ENCODE results near the gene TRIM46. TPM values are rescaled to one million over a fixed set of nuclear protein-coding genes. Genes with fewer than 3 reads are reported as not detected.
"Not testable (repeated sequence)": the region's sequence is repeated elsewhere in the genome, so short reads cannot be mapped to it uniquely, and the experiment has no call there.

The TRIM46 gene
- total and polyA plus RNA-seq, 2 donors from 2014 or later, result 0.28 to 2.1 TPM

DNA sequence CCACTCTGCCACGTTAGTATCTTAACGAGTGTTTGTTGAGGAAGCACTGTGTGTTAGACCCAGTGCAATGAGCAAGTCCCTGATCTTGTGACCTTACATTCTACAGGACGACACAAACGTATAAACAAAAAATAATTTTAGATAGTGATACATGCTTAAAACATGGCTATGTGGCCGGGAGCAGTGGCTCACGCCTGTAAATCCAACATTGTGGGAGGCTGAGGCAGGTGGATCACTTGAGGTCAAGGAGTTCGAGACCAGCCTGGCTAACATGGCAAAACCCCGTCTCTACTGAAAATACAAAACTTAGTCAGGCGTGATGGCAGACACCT is 54.4 kb downstream of the TRIM46 start:
- peaks cover 0 to 12% (median 3%) of the 10 kb centered on the region in 3 donors for H3K4me1 ChIP-seq (ENCODE audit: control insufficient read depth in 2 of 3, insufficient read depth in 2 of 3, low read depth in 1 of 3, low read length in 3 of 3)
- intact Hi-C loops (cut with DNase I), result loop anchor here (10.0 kb wide), 1 partner anchor 53 kb away; the partner anchor contains the start of genes KRTCAP2 and TRIM46

DNA sequence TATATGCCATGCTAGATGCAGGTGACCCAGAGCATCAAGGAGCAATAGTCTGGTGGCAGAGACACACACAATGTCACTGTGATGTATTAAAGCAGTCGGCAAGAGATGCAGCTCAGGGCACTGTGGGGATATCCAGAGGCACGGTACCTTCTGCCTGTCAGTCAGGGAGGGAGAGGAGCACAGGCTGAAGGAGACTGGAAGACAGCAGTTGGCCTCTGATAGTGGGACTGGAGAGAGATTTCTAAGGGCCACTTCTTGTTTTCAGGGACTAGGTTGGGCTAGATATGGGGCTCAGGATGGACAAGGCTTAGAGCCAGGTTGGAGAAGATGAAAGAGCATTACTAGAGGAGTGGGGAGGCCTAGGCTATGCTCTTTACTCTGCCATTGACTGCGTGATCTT is 57.7 kb downstream of the TRIM46 start:
- H3K9me3 ChIP-seq (ENCODE audit: control insufficient read depth in 2 of 3, insufficient read depth in 1 of 3, low read length in 3 of 3); H3K27me3 ChIP-seq (ENCODE audit: control insufficient read depth, insufficient read depth, low read length); H3K9ac ChIP-seq (ENCODE audit: low read length in 3 of 3); H3K4me1 ChIP-seq (ENCODE audit: control insufficient read depth in 2 of 3, insufficient read depth in 2 of 3, low read depth in 1 of 3, low read length in 3 of 3); H3K27ac ChIP-seq (ENCODE audit: low read depth in 2 of 2, low read length in 2 of 2); H3K36me3 ChIP-seq (ENCODE audit: control insufficient read depth in 2 of 3, insufficient read depth in 3 of 3, low read length in 3 of 3); H3K4me3 ChIP-seq (ENCODE audit: low read length in 3 of 3); intact Hi-C loops (cut with DNase I); FAIRE-seq; DNase-seq: not testable (repeated sequence)

More for the DNA sequence above, 54.4 kb downstream of the TRIM46 start:
- no peaks in the 10 kb centered on the region for H3K9me3 ChIP-seq (ENCODE audit: control insufficient read depth in 2 of 3, insufficient read depth in 1 of 3, low read length in 3 of 3)
- TF ChIP-seq, protein P1, sequence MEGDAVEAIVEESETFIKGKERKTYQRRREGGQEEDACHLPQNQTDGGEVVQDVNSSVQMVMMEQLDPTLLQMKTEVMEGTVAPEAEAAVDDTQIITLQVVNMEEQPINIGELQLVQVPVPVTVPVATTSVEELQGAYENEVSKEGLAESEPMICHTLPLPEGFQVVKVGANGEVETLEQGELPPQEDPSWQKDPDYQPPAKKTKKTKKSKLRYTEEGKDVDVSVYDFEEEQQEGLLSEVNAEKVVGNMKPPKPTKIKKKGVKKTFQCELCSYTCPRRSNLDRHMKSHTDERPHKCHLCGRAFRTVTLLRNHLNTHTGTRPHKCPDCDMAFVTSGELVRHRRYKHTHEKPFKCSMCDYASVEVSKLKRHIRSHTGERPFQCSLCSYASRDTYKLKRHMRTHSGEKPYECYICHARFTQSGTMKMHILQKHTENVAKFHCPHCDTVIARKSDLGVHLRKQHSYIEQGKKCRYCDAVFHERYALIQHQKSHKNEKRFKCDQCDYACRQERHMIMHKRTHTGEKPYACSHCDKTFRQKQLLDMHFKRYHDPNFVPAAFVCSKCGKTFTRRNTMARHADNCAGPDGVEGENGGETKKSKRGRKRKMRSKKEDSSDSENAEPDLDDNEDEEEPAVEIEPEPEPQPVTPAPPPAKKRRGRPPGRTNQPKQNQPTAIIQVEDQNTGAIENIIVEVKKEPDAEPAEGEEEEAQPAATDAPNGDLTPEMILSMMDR (IDR thresholded peaks at IDR 0.05; ENCODE audit: borderline replicate concordance, extremely low read depth, insufficient read depth), result no peak
- H3K9ac ChIP-seq (ENCODE audit: low read length in 3 of 3), result peak overlapping the region in 2 of 3 donors; percentile 6 to 76
- FAIRE-seq (no peak), DNase-seq (no peak)
- peak overlapping the region in 2 of 3 donors; percentile 74 to 88 for H3K4me3 ChIP-seq (ENCODE audit: low read length in 3 of 3)
- peak overlapping the region; percentile 26 to 84 for H3K27ac ChIP-seq (ENCODE audit: low read depth in 2 of 2, low read length in 2 of 2)
- H3K36me3 ChIP-seq (ENCODE audit: control insufficient read depth in 2 of 3, insufficient read depth in 3 of 3, low read length in 3 of 3), result no peaks in the 10 kb centered on the region
- no peaks in the 10 kb centered on the region for H3K27me3 ChIP-seq (ENCODE audit: control insufficient read depth, insufficient read depth, low read length)

DNA sequence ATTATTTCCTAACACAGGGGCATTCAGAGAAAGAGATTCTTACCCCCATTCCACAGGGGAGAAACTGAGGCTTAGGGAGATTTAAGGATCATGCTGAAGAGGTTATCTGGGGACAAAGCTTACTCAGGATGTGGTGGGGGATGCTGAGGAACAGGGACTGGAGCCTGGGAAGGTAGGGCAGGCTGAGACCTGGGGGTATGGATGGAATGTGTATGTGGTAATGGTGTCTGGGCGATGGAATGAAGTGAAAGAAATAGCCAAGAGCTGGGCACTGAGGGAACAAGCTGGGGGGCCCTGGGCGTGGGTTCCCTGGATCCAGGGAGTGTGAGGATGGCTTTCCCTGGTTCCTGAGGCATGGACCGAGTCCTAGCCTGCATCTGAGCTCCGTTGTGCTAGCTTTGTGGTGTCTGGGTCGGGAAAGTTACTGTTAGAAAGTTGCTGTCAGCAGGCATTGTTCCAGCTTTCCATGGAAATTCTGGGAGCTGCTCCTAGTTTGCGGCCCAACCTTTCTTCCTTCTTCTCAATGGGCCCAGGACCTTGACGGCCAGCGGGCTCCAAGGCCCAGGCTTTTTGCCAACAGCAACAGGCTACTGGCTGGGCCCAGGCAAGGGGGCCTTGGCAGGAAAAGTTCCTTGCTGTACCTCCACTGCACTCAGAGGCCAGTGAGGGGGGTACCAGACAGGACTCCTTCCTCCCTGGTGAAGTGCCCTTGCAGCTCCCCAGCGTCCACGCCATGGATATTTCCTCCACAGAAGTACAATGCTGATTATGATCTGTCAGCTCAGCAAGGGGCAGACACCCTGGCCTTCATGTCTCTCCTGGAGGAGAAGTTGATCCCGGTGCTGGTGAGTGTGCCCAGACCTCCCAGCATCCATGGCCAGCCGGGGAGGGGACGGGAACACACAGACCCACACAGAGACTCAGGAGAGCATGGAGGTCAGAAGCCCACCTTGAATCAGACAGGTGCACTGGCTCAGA is 58.6 kb downstream of the TRIM46 start:
- H3K9ac ChIP-seq (ENCODE audit: low read length in 3 of 3); H3K4me3 ChIP-seq (ENCODE audit: low read length in 3 of 3); H3K27me3 ChIP-seq (ENCODE audit: control insufficient read depth, insufficient read depth, low read length); FAIRE-seq; H3K9me3 ChIP-seq (ENCODE audit: control insufficient read depth in 2 of 3, insufficient read depth in 1 of 3, low read length in 3 of 3); intact Hi-C loops (cut with DNase I); H3K4me1 ChIP-seq (ENCODE audit: control insufficient read depth in 2 of 3, insufficient read depth in 2 of 3, low read depth in 1 of 3, low read length in 3 of 3): not testable (repeated sequence)
- DNase-seq, result peak in 2 of 5 donors; percentile 30 to 76
- Histone ChIP-seq H3K36me3 (ENCODE audit: control insufficient read depth in 2 of 3, insufficient read depth in 3 of 3, low read length in 3 of 3) (peaks cover 0 to 11% (median 5%) of the 10 kb centered on the region in 3 donors), H3K27ac (ENCODE audit: low read depth in 2 of 2, low read length in 2 of 2) (peak overlapping the region in 1 of 2 donors; percentile 28)

DNA sequence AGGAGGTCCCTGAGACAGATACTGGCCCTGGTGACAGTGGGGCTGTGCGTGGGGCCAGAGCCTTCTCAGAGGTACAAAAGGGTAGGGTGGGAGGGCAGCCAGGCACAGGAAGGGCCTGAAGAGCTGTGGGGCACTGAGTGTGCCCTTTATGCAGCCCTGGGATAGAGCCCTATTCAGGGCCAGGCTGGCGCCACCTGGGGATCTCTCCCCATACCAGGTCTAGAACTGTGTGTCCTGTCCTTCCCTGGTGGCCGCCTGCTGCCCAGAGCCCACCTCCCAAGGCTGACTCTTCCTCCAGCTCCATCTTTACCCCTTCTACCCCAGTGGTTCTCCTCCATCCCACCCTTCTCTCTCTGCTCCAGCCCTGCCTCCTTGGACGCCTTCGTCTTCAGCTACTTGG is 59.9 kb downstream of the TRIM46 start:
- H3K9ac ChIP-seq (ENCODE audit: low read length in 3 of 3); H3K4me3 ChIP-seq (ENCODE audit: low read length in 3 of 3); H3K9me3 ChIP-seq (ENCODE audit: control insufficient read depth in 2 of 3, insufficient read depth in 1 of 3, low read length in 3 of 3); H3K4me1 ChIP-seq (ENCODE audit: control insufficient read depth in 2 of 3, insufficient read depth in 2 of 3, low read depth in 1 of 3, low read length in 3 of 3); H3K27me3 ChIP-seq (ENCODE audit: control insufficient read depth, insufficient read depth, low read length); FAIRE-seq; DNase-seq; H3K27ac ChIP-seq (ENCODE audit: low read depth in 2 of 2, low read length in 2 of 2); intact Hi-C loops (cut with DNase I): not testable (repeated sequence)
- H3K36me3 ChIP-seq (ENCODE audit: control insufficient read depth in 2 of 3, insufficient read depth in 3 of 3, low read length in 3 of 3), result peaks cover 0 to 13% (median 5%) of the 10 kb centered on the region in 3 donors

Other genes starting within 250 kb of the TRIM46 start
- gene PMVK, start 237.1 kb upstream of the TRIM46 start, total RNA-seq, result 42.0 TPM
- gene PMVK, start 237.1 kb upstream of the TRIM46 start, polyA plus RNA-seq (ENCODE audit: insufficient read depth, low read depth, low replicate concordance), result 132 TPM
- 83.9 TPM for gene PBXIP1, start 217.8 kb upstream of the TRIM46 start, total RNA-seq
- 115 TPM for gene PBXIP1, start 217.8 kb upstream of the TRIM46 start, polyA plus RNA-seq (ENCODE audit: insufficient read depth, low read depth, low replicate concordance)
- gene PYGO2, start 212.1 kb upstream of the TRIM46 start, total RNA-seq, result 32.8 TPM
- 26.9 TPM for gene PYGO2, start 212.1 kb upstream of the TRIM46 start, polyA plus RNA-seq (ENCODE audit: insufficient read depth, low read depth, low replicate concordance)
- 153 TPM for gene SHC1, start 203.1 kb upstream of the TRIM46 start, total RNA-seq
- 43.8 TPM for gene SHC1, start 203.1 kb upstream of the TRIM46 start, polyA plus RNA-seq (ENCODE audit: insufficient read depth, low read depth, low replicate concordance)
- gene CKS1B, start 199.2 kb upstream of the TRIM46 start, total RNA-seq, result 23.1 TPM
- gene CKS1B, start 199.2 kb upstream of the TRIM46 start, polyA plus RNA-seq (ENCODE audit: insufficient read depth, low read depth, low replicate concordance), result 43.1 TPM
- gene FLAD1, start 190.5 kb upstream of the TRIM46 start, total RNA-seq, result 34.1 TPM
- gene FLAD1, start 190.5 kb upstream of the TRIM46 start, polyA plus RNA-seq (ENCODE audit: insufficient read depth, low read depth, low replicate concordance), result 37.9 TPM
- gene LENEP, start 180.3 kb upstream of the TRIM46 start, total RNA-seq, result not detected
- not detected for gene LENEP, start 180.3 kb upstream of the TRIM46 start, polyA plus RNA-seq (ENCODE audit: insufficient read depth, low read depth, low replicate concordance)
- 68.7 TPM for gene ZBTB7B, start 171.0 kb upstream of the TRIM46 start, total RNA-seq
- 20.1 TPM for gene ZBTB7B, start 171.0 kb upstream of the TRIM46 start, polyA plus RNA-seq (ENCODE audit: insufficient read depth, low read depth, low replicate concordance)
- 1.4 TPM for gene DCST2, start 140.1 kb upstream of the TRIM46 start, total RNA-seq
- 0.43 TPM for gene DCST2, start 140.1 kb upstream of the TRIM46 start, polyA plus RNA-seq (ENCODE audit: insufficient read depth, low read depth, low replicate concordance)
- not detected for gene DCST1, start 140.0 kb upstream of the TRIM46 start, total RNA-seq
- gene DCST1, start 140.0 kb upstream of the TRIM46 start, polyA plus RNA-seq (ENCODE audit: insufficient read depth, low read depth, low replicate concordance), result not detected
- 152 TPM for gene ADAM15, start 122.5 kb upstream of the TRIM46 start, total RNA-seq
- gene ADAM15, start 122.5 kb upstream of the TRIM46 start, polyA plus RNA-seq (ENCODE audit: insufficient read depth, low read depth, low replicate concordance), result 68.4 TPM
- 7.6 TPM for gene EFNA4, start 110.1 kb upstream of the TRIM46 start, total RNA-seq
- 11.8 TPM for gene EFNA4, start 110.1 kb upstream of the TRIM46 start, polyA plus RNA-seq (ENCODE audit: insufficient read depth, low read depth, low replicate concordance)
- gene EFNA3, start 95.0 kb upstream of the TRIM46 start, total RNA-seq, result 1.7 TPM
- gene EFNA3, start 95.0 kb upstream of the TRIM46 start, polyA plus RNA-seq (ENCODE audit: insufficient read depth, low read depth, low replicate concordance), result 1.2 TPM
- 133 TPM for gene EFNA1, start 46.0 kb upstream of the TRIM46 start, total RNA-seq
- gene EFNA1, start 46.0 kb upstream of the TRIM46 start, polyA plus RNA-seq (ENCODE audit: insufficient read depth, low read depth, low replicate concordance), result 61.1 TPM
- 34.8 TPM for gene SLC50A1, start 38.0 kb upstream of the TRIM46 start, total RNA-seq
- 61.8 TPM for gene SLC50A1, start 38.0 kb upstream of the TRIM46 start, polyA plus RNA-seq (ENCODE audit: insufficient read depth, low read depth, low replicate concordance)
- 84.4 TPM for gene DPM3, start 33.3 kb upstream of the TRIM46 start, total RNA-seq
- 237 TPM for gene DPM3, start 33.3 kb upstream of the TRIM46 start, polyA plus RNA-seq (ENCODE audit: insufficient read depth, low read depth, low replicate concordance)
- gene KRTCAP2, start 545 bp upstream of the TRIM46 start, total RNA-seq, result 198 TPM
- gene KRTCAP2, start 545 bp upstream of the TRIM46 start, polyA plus RNA-seq (ENCODE audit: insufficient read depth, low read depth, low replicate concordance), result 351 TPM
- gene THBS3, start 34.0 kb downstream of the TRIM46 start, total RNA-seq, result 33.0 TPM
- gene THBS3, start 34.0 kb downstream of the TRIM46 start, polyA plus RNA-seq (ENCODE audit: insufficient read depth, low read depth, low replicate concordance), result 21.4 TPM
- gene MTX1, start 34.8 kb downstream of the TRIM46 start, total RNA-seq, result 38.8 TPM
- gene MTX1, start 34.8 kb downstream of the TRIM46 start, polyA plus RNA-seq (ENCODE audit: insufficient read depth, low read depth, low replicate concordance), result 86.9 TPM
- gene ENTREP3, start 81.6 kb downstream of the TRIM46 start, total RNA-seq, result 22.8 TPM
- gene ENTREP3, start 81.6 kb downstream of the TRIM46 start, polyA plus RNA-seq (ENCODE audit: insufficient read depth, low read depth, low replicate concordance), result 19.8 TPM
- 66.7 TPM for gene SCAMP3, start 88.5 kb downstream of the TRIM46 start, total RNA-seq
- 89.1 TPM for gene SCAMP3, start 88.5 kb downstream of the TRIM46 start, polyA plus RNA-seq (ENCODE audit: insufficient read depth, low read depth, low replicate concordance)
- gene CLK2, start 99.7 kb downstream of the TRIM46 start, total RNA-seq, result 59.7 TPM
- gene CLK2, start 99.7 kb downstream of the TRIM46 start, polyA plus RNA-seq (ENCODE audit: insufficient read depth, low read depth, low replicate concordance), result 28.9 TPM
- gene HCN3, start 103.6 kb downstream of the TRIM46 start, total RNA-seq, result 3.3 TPM
- gene HCN3, start 103.6 kb downstream of the TRIM46 start, polyA plus RNA-seq (ENCODE audit: insufficient read depth, low read depth, low replicate concordance), result 4.5 TPM
- 0.82 TPM for gene PKLR, start 127.6 kb downstream of the TRIM46 start, total RNA-seq
- gene PKLR, start 127.6 kb downstream of the TRIM46 start, polyA plus RNA-seq (ENCODE audit: insufficient read depth, low read depth, low replicate concordance), result 19.9 TPM
- gene FDPS, start 135.0 kb downstream of the TRIM46 start, total RNA-seq, result 112 TPM
- gene FDPS, start 135.0 kb downstream of the TRIM46 start, polyA plus RNA-seq (ENCODE audit: insufficient read depth, low read depth, low replicate concordance), result 184 TPM
- gene RUSC1, start 147.0 kb downstream of the TRIM46 start, total RNA-seq, result 32.7 TPM
- 29.7 TPM for gene RUSC1, start 147.0 kb downstream of the TRIM46 start, polyA plus RNA-seq (ENCODE audit: insufficient read depth, low read depth, low replicate concordance)